Mesodermal cell (in vitro differentiated cells): ENCODE measurements around the gene DDA1. TPM values are rescaled to one million over a fixed set of nuclear protein-coding genes. Genes with fewer than 3 reads are reported as not detected.
A peak's percentile ranks its signal among the peaks of the same experiment; 100 is the strongest.

Experiments
- H3K27ac ChIP-seq: 2 replicates; pipeline ENCODE4 v1.7.0; 2013; ENCODE audit warnings: mild to moderate bottlenecking, low read depth, low read length, moderate library complexity; ENCODE audit not compliant: severe bottlenecking
- H3K36me3 ChIP-seq: 2 replicates; pipeline ENCODE4 v1.7.1; 2013; ENCODE audit warnings: mild to moderate bottlenecking, low read length, moderate library complexity; ENCODE audit not compliant: control insufficient read depth, insufficient read depth
- H3K4me1 ChIP-seq: one replicate; pipeline ENCODE4 v1.7.1; 2013; ENCODE audit warnings: mild to moderate bottlenecking, low read length; ENCODE audit not compliant: insufficient read depth, control insufficient read depth, poor library complexity, severe bottlenecking
- H3K4me3 ChIP-seq: 2 replicates; pipeline ENCODE4 v1.7.0; 2013; ENCODE audit warnings: low read length, control low read depth, mild to moderate bottlenecking; ENCODE audit not compliant: insufficient read depth, poor library complexity, severe bottlenecking; ENCODE audit errors: extremely low read depth
- H3K9me3 ChIP-seq: 2 replicates; pipeline ENCODE4 v1.7.1; 2013; ENCODE audit warnings: mild to moderate bottlenecking, low read length, moderate library complexity; ENCODE audit not compliant: control insufficient read depth
- WGBS, 2 experiments: methylation state at CpG; one replicate each; pipeline ENCODE4 v1.1.5; 2013; ENCODE audit warnings: missing lambda C conversion rate in 2 of 2; ENCODE audit not compliant: insufficient coverage in 2 of 2; 5-methylcytosine and 5-hydroxymethylcytosine counted together
- polyA plus RNA-seq, 2 experiments: library from polyadenylated mRNA; stranded (reverse); fragments of 50-300 nt; gene quantifications; one replicate each; pipeline ENCODE4 v1.2.3, GENCODE V29; 2013

Gene DDA1
- polyA plus RNA-seq (2013, experiment 1 of 2): 81.9 TPM
- polyA plus RNA-seq (2013, experiment 2 of 2): 59.5 TPM

- Histone ChIP-seq H3K4me3 (peak within 1 kb of the TSS; percentile 97), H3K36me3 (peaks cover 27% of the 10 kb centered on the region), H3K9me3 (no peaks in the 10 kb centered on the region), H3K4me1 (peaks cover 25% of the 10 kb centered on the region), H3K27ac (peak within 1 kb of the TSS; percentile 72)
- 0 to 1% methylated on average over 39 to 42 of the region's 46 CpGs for WGBS, 2 experiments
Measured at GRCh38 chr19:17309198-17309964, at the start of gene DDA1. TSS of gene DDA1 (plus strand) at chr19:17309563. CDS start at chr19:17309655, 92 bp downstream.

GRCh38 chr19:17259934-17260333 lies 49.4 kb upstream of the DDA1 start:
- Histone ChIP-seq H3K27ac (no peak overlapping the region), H3K36me3 (peaks cover 4% of the 10 kb centered on the region), H3K9me3 (no peaks in the 10 kb centered on the region), H3K4me3 (no peak overlapping the region), H3K4me1 (peaks cover 7% of the 10 kb centered on the region)
- no CpG with 5 or more reads among the region's 1 CpG for WGBS, 2 experiments

GRCh38 chr19:17260842-17261325 lies 48.5 kb upstream of the DDA1 start:
- Histone ChIP-seq H3K4me3 (no peak overlapping the region), H3K27ac (no peak overlapping the region), H3K36me3 (peaks cover 4% of the 10 kb centered on the region), H3K9me3 (no peaks in the 10 kb centered on the region), H3K4me1 (peaks cover 8% of the 10 kb centered on the region)
- 14 to 23% methylated on average over 14 of the region's 15 CpGs for WGBS, 2 experiments

GRCh38 chr19:17262557-17262956 lies 46.8 kb upstream of the DDA1 start:
- Histone ChIP-seq H3K36me3 (peaks cover 4% of the 10 kb centered on the region), H3K9me3 (no peaks in the 10 kb centered on the region), H3K4me1 (peaks cover 8% of the 10 kb centered on the region), H3K4me3 (no peak overlapping the region), H3K27ac (no peak overlapping the region)
- 85% methylated on average over 13 to 14 of the region's 16 CpGs for WGBS, 2 experiments

GRCh38 chr19:17263712-17264640 lies 45.4 kb upstream of the DDA1 start:
- peaks cover 8% of the 10 kb centered on the region for H3K36me3 ChIP-seq
- peaks cover 13% of the 10 kb centered on the region for H3K4me1 ChIP-seq
- H3K4me3 ChIP-seq: no peak overlapping the region
- no peaks in the 10 kb centered on the region for H3K9me3 ChIP-seq
- H3K27ac ChIP-seq: peak overlapping the region; percentile 62
- WGBS, 2 experiments: 92 to 96% methylated on average over 19 to 20 of the region's 23 CpGs

GRCh38 chr19:17264641-17264979 lies 44.8 kb upstream of the DDA1 start, which contains the start of gene USHBP1:
TSS of gene USHBP1 (minus strand) at chr19:17264745. CDS start at chr19:17264299, 446 bp downstream.
- no peaks in the 10 kb centered on the region for H3K9me3 ChIP-seq
- H3K27ac ChIP-seq: peak within 1 kb of the TSS; percentile 62
- H3K36me3 ChIP-seq: peaks cover 10% of the 10 kb centered on the region
- WGBS, 2 experiments: 41 to 65% methylated on average over 4 to 5 of the region's 5 CpGs
- H3K4me3 ChIP-seq: no peak within 1 kb of the TSS
- H3K4me1 ChIP-seq: peaks cover 13% of the 10 kb centered on the region

- 100% methylated on average over 2 to 3 of the region's 7 CpGs for WGBS, 2 experiments
- peaks cover 22% of the 10 kb centered on the region for H3K36me3 ChIP-seq
- H3K4me3 ChIP-seq: no peak overlapping the region
- H3K9me3 ChIP-seq: no peaks in the 10 kb centered on the region
- no peak overlapping the region for H3K27ac ChIP-seq
- H3K4me1 ChIP-seq: peaks cover 13% of the 10 kb centered on the region
Measured at GRCh38 chr19:17266026-17266425, 43.3 kb upstream of the DDA1 start.

- Histone ChIP-seq H3K27ac (no peak overlapping the region), H3K36me3 (peaks cover 27% of the 10 kb centered on the region), H3K9me3 (no peaks in the 10 kb centered on the region), H3K4me3 (no peak overlapping the region), H3K4me1 (peaks cover 13% of the 10 kb centered on the region)
- 94% methylated on average over 6 to 8 of the region's 12 CpGs for WGBS, 2 experiments
Measured at GRCh38 chr19:17266589-17266974, 42.8 kb upstream of the DDA1 start.

GRCh38 chr19:17266975-17267788 lies 42.2 kb upstream of the DDA1 start, which contains the start of gene BABAM1:
TSS of gene BABAM1 (plus strand) at chr19:17267443. CDS start at chr19:17268807, 1,364 bp downstream.
- WGBS, 2 experiments: 1% methylated on average over 26 of the region's 27 CpGs
- peaks cover 13% of the 10 kb centered on the region for H3K4me1 ChIP-seq
- H3K36me3 ChIP-seq: peaks cover 33% of the 10 kb centered on the region
- H3K27ac ChIP-seq: peak within 1 kb of the TSS; percentile 73
- H3K9me3 ChIP-seq: no peaks in the 10 kb centered on the region
- peak within 1 kb of the TSS; percentile 94 for H3K4me3 ChIP-seq

GRCh38 chr19:17268754-17269153 lies 40.6 kb upstream of the DDA1 start:
- 97 to 99% methylated on average over 9 to 13 of the region's 13 CpGs for WGBS, 2 experiments
- peak overlapping the region; percentile 94 for H3K4me3 ChIP-seq
- H3K9me3 ChIP-seq: no peaks in the 10 kb centered on the region

More at GRCh38 chr19:17268754-17269153, 40.6 kb upstream of the DDA1 start:
- Histone ChIP-seq H3K4me1 (peaks cover 13% of the 10 kb centered on the region), H3K27ac (no peak overlapping the region), H3K36me3 (peaks cover 40% of the 10 kb centered on the region)
